Liver (tissue), 3 donors: ENCODE results near the gene ATP6V0E2.

Experiments
- FOXA1 ChIP-seq: IDR thresholded peaks from 2 replicates; pipeline ENCODE4 v1.6.1; 2016; ENCODE audit warnings: antibody characterized with exemption
- JUND ChIP-seq, 2 donors: IDR thresholded peaks; 2 replicates each; pipeline ENCODE4 v1.6.1; 2016; ENCODE audit warnings: antibody characterized with exemption in 2 of 2
- RAD21 ChIP-seq, 2 donors: IDR thresholded peaks; 2 replicates each; pipeline ENCODE4 v1.6.1; 2016; ENCODE audit warnings: antibody characterized with exemption in 2 of 2, mild to moderate bottlenecking in 2 of 2
- TAF1 ChIP-seq: conservative IDR thresholded peaks from 2 replicates; pipeline ENCODE4 v1.6.1; 2016; ENCODE audit warnings: antibody characterized with exemption, mild to moderate bottlenecking
- TF ChIP-seq, protein P1 (sequence below): fragments of 150-350 bp; IDR thresholded peaks from 2 replicates; pipeline ENCODE4 v1.5.1; 2017; ENCODE audit warnings: improper control_type of control experiment, low read depth, low read length; ENCODE audit not compliant: missing input control
- TF ChIP-seq, protein P2 (sequence below): IDR thresholded peaks from 2 replicates; pipeline ENCODE4 v1.6.1; 2016; ENCODE audit warnings: antibody characterized with exemption, mild to moderate bottlenecking
- donor health status: healthy.
- donor health status: healthy.

DNA sequence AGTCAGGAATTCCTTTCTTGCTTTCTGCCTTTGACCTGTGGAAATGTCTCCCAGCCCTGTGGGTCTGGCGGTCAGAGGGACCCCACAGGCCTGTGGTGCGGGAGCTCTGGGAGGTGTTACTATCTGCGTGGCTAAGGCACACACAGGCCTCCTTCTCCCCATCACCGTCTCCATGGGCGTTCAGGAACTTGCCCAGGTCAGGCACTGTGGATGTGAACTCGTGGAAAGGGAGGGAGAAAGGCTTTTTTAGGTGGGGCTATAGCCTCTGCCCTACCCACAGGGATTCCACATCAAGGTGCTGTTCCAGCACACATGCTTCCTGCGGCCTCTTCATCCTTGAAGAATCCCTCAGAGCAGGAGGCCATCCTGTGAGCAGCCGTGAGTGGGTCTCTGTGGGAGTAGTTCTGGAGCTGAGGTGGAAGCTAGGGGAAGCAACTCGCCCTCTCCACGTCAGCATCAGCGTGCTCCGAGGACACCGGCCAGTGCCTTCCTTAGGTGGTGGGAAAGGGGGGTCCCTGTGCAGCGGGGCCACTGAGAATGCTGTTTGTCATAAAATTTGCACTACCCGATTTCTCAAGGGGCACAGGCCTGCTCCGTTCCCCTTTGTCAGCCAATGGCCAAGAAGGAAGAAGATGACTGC is 7.5 kb upstream of the ATP6V0E2 start:
- TF ChIP-seq, protein P1, sequence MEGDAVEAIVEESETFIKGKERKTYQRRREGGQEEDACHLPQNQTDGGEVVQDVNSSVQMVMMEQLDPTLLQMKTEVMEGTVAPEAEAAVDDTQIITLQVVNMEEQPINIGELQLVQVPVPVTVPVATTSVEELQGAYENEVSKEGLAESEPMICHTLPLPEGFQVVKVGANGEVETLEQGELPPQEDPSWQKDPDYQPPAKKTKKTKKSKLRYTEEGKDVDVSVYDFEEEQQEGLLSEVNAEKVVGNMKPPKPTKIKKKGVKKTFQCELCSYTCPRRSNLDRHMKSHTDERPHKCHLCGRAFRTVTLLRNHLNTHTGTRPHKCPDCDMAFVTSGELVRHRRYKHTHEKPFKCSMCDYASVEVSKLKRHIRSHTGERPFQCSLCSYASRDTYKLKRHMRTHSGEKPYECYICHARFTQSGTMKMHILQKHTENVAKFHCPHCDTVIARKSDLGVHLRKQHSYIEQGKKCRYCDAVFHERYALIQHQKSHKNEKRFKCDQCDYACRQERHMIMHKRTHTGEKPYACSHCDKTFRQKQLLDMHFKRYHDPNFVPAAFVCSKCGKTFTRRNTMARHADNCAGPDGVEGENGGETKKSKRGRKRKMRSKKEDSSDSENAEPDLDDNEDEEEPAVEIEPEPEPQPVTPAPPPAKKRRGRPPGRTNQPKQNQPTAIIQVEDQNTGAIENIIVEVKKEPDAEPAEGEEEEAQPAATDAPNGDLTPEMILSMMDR = no peak
- TF ChIP-seq TAF1 (no peak), JUND (IDR thresholded peaks at IDR 0.05) (no peak), RAD21 (IDR thresholded peaks at IDR 0.05) (no peak), FOXA1 (no peak)
- TF ChIP-seq, protein P2, sequence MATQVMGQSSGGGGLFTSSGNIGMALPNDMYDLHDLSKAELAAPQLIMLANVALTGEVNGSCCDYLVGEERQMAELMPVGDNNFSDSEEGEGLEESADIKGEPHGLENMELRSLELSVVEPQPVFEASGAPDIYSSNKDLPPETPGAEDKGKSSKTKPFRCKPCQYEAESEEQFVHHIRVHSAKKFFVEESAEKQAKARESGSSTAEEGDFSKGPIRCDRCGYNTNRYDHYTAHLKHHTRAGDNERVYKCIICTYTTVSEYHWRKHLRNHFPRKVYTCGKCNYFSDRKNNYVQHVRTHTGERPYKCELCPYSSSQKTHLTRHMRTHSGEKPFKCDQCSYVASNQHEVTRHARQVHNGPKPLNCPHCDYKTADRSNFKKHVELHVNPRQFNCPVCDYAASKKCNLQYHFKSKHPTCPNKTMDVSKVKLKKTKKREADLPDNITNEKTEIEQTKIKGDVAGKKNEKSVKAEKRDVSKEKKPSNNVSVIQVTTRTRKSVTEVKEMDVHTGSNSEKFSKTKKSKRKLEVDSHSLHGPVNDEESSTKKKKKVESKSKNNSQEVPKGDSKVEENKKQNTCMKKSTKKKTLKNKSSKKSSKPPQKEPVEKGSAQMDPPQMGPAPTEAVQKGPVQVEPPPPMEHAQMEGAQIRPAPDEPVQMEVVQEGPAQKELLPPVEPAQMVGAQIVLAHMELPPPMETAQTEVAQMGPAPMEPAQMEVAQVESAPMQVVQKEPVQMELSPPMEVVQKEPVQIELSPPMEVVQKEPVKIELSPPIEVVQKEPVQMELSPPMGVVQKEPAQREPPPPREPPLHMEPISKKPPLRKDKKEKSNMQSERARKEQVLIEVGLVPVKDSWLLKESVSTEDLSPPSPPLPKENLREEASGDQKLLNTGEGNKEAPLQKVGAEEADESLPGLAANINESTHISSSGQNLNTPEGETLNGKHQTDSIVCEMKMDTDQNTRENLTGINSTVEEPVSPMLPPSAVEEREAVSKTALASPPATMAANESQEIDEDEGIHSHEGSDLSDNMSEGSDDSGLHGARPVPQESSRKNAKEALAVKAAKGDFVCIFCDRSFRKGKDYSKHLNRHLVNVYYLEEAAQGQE = no peak
